Smooth muscle cell (in vitro differentiated cells): ENCODE data around the gene SLC5A11. TPM values are rescaled to one million over a fixed set of nuclear protein-coding genes. Genes with fewer than 3 reads are reported as not detected.

Experiments used
- DNase-seq: peaks from one replicate; lab custom pipeline; 2025; ENCODE audit not compliant: unreplicated experiment; lab: John Stamatoyannopoulos, UW
- H2AFZ ChIP-seq: fragments of 200-600 bp; sonication (generic); 2 replicates; pipeline ENCODE4 v1.6.0; 2016; ENCODE audit warnings: antibody characterized with exemption, low read depth, mild to moderate bottlenecking
- H3F3A ChIP-seq: fragments of 200-600 bp; sonication (generic); 2 replicates; pipeline ENCODE4 v1.6.0; 2017; ENCODE audit warnings: antibody characterized with exemption, low read depth
- H3K27ac ChIP-seq: fragments of 200-600 bp; sonication (generic); 2 replicates; pipeline ENCODE4 v1.5.1; 2016; ENCODE audit warnings: low read depth, mild to moderate bottlenecking
- H3K27me3 ChIP-seq: fragments of 200-600 bp; sonication (generic); 2 replicates; pipeline ENCODE4 v1.6.1; 2016; ENCODE audit warnings: low read depth, mild to moderate bottlenecking
- H3K36me3 ChIP-seq: fragments of 200-600 bp; sonication (generic); 2 replicates; pipeline ENCODE4 v1.5.1; 2016; ENCODE audit warnings: low read depth
- H3K4me1 ChIP-seq: fragments of 200-600 bp; sonication (generic); 2 replicates; pipeline ENCODE4 v1.5.1; 2016; ENCODE audit warnings: low read depth
- H3K4me2 ChIP-seq: fragments of 200-600 bp; sonication (generic); 2 replicates; pipeline ENCODE4 v1.6.0; 2016; ENCODE audit warnings: mild to moderate bottlenecking
- H3K4me3 ChIP-seq: fragments of 200-600 bp; sonication (generic); 2 replicates; pipeline ENCODE4 v1.5.1; 2016; ENCODE audit warnings: mild to moderate bottlenecking
- H3K79me2 ChIP-seq: fragments of 200-600 bp; sonication (generic); 2 replicates; pipeline ENCODE4 v1.6.0; 2016; ENCODE audit warnings: low read depth, mild to moderate bottlenecking
- H3K9ac ChIP-seq: fragments of 200-600 bp; sonication (generic); 2 replicates; pipeline ENCODE4 v1.6.0; 2016; ENCODE audit warnings: low read depth
- H3K9me3 ChIP-seq: fragments of 200-600 bp; sonication (generic); replicated peaks from 2 replicates; pipeline ENCODE4 v1.5.1; 2016; ENCODE audit warnings: low read depth
- H4K20me1 ChIP-seq: fragments of 200-600 bp; sonication (generic); 2 replicates; pipeline ENCODE4 v1.6.0; 2016; ENCODE audit warnings: low read depth
- WGBS: methylation state at CpG from one replicate; pipeline ENCODE4 v1.1.7; 2016; ENCODE audit warnings: low lambda C conversion rate; 5-methylcytosine and 5-hydroxymethylcytosine counted together
- polyA plus RNA-seq: library from polyadenylated mRNA; unstranded; fragments of >200 nt; fragmentation: Nextera tagmentation; extraction: Ambion mirVana; gene quantifications from 2 replicates; pipeline ENCODE4 v1.2.1, GENCODE V29; 2016
- total RNA-seq: library from RNA; depleted of rRNA; stranded (reverse); fragments of >200 nt; gene quantifications from 2 replicates; pipeline ENCODE4 v1.2.3, GENCODE V29; 2014
- TF ChIP-seq, protein P1 (sequence below): fragments of 200-600 bp; sonication (generic); IDR thresholded peaks from 2 replicates; pipeline ENCODE4 v1.5.1; 2017; ENCODE audit warnings: borderline replicate concordance, mild to moderate bottlenecking, antibody characterized with exemption; ENCODE audit not compliant: insufficient read depth, poor library complexity, severe bottlenecking

Gene SLC5A11
- total and polyA plus RNA-seq, 2 experiments from 2014 or later: not detected

GRCh38 chr16:24851700-24852099 lies 5.9 kb downstream of the SLC5A11 start:
- no peak overlapping the region for H3K4me2 ChIP-seq
- 80% methylated on average over 8 of the region's 8 CpGs for WGBS
- no peaks in the 10 kb centered on the region for H3K4me1 ChIP-seq
- no peak overlapping the region for H3K9ac ChIP-seq
- no peaks in the 10 kb centered on the region for H3F3A ChIP-seq
- H3K27ac ChIP-seq: no peak overlapping the region
- no peaks in the 10 kb centered on the region for H4K20me1 ChIP-seq
- H3K27me3 ChIP-seq: peaks cover 3% of the 10 kb centered on the region
- no peak overlapping the region for H3K4me3 ChIP-seq
- no peaks in the 10 kb centered on the region for H3K79me2 ChIP-seq
- DNase-seq: no peak
- no peaks in the 10 kb centered on the region for H3K36me3 ChIP-seq
- TF ChIP-seq, protein P1, sequence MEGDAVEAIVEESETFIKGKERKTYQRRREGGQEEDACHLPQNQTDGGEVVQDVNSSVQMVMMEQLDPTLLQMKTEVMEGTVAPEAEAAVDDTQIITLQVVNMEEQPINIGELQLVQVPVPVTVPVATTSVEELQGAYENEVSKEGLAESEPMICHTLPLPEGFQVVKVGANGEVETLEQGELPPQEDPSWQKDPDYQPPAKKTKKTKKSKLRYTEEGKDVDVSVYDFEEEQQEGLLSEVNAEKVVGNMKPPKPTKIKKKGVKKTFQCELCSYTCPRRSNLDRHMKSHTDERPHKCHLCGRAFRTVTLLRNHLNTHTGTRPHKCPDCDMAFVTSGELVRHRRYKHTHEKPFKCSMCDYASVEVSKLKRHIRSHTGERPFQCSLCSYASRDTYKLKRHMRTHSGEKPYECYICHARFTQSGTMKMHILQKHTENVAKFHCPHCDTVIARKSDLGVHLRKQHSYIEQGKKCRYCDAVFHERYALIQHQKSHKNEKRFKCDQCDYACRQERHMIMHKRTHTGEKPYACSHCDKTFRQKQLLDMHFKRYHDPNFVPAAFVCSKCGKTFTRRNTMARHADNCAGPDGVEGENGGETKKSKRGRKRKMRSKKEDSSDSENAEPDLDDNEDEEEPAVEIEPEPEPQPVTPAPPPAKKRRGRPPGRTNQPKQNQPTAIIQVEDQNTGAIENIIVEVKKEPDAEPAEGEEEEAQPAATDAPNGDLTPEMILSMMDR: no peak
- H2AFZ ChIP-seq: no peak overlapping the region
- H3K9me3 ChIP-seq: no peaks in the 10 kb centered on the region

- H4K20me1 ChIP-seq: no peaks in the 10 kb centered on the region
- H2AFZ ChIP-seq: no peak overlapping the region
- no peak overlapping the region for H3K4me2 ChIP-seq
- TF ChIP-seq, protein P1: no peak
- H3K9me3 ChIP-seq: no peaks in the 10 kb centered on the region
- 84% methylated on average over 8 of the region's 8 CpGs for WGBS
- H3K27me3 ChIP-seq: peaks cover 2% of the 10 kb centered on the region
- H3K27ac ChIP-seq: no peak overlapping the region
- no peaks in the 10 kb centered on the region for H3K79me2 ChIP-seq
- H3K9ac ChIP-seq: no peak overlapping the region
- no peak for DNase-seq
- no peak overlapping the region for H3K4me3 ChIP-seq
- no peaks in the 10 kb centered on the region for H3F3A ChIP-seq
- H3K36me3 ChIP-seq: no peaks in the 10 kb centered on the region
- no peaks in the 10 kb centered on the region for H3K4me1 ChIP-seq
Observed at GRCh38 chr16:24852281-24852721, 6.5 kb downstream of the SLC5A11 start.

DNA sequence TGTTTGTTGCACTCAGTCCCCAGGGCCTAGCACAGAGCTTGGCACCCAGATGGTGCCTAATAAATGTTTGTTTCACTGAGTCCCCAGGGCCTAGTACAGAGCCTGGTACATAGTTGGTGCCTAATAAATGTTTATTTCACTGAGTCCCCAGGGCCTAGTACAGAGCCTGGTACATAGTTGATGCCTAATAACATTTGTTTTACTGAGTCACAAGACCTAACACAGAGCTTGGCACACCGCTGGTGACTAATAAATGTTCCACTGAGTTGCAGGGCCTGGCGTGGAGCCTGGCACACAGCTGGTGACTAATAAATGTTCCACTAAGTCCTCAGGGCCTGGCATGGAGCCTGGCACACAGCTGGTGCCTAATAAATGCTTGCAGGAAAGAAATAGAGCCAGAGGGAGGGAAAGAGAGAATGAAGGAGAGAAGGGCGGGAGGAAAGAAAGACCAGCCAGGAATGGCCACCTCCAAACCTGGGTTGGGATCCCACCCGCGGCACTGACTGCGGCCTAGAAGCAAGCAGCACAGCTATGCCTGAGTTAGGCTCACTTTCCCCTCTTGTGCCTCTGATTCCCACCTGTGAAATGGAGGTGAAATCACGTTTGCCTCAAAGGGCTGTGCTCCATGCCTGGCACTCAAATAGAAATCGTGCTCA lies 7.5 kb downstream of the SLC5A11 start:
- no peak for DNase-seq
- 93% methylated on average over 8 of the region's 8 CpGs for WGBS

More for the DNA sequence above, 7.5 kb downstream of the SLC5A11 start:
- Histone ChIP-seq H2AFZ (no peak overlapping the region), H3K27me3 (no peaks in the 10 kb centered on the region), H3K27ac (no peak overlapping the region), H3K9me3 (no peaks in the 10 kb centered on the region), H3K4me3 (no peak overlapping the region), H3K9ac (no peak overlapping the region), H4K20me1 (no peaks in the 10 kb centered on the region), H3F3A (no peaks in the 10 kb centered on the region), H3K4me1 (no peaks in the 10 kb centered on the region), H3K4me2 (no peak overlapping the region), H3K36me3 (no peaks in the 10 kb centered on the region), H3K79me2 (no peaks in the 10 kb centered on the region)
- TF ChIP-seq, protein P1: no peak
